Liver (tissue), 9 donors: ENCODE measurements around the gene TTC28. TPM values are rescaled to one million over a fixed set of nuclear protein-coding genes. Genes with fewer than 3 reads are reported as not detected.

ENCODE experiments used
- DNase-seq: peaks from one replicate; pipeline ENCODE4 v3.0.0-alpha.2; 2017; ENCODE audit warnings: low spot score
- H3K27ac ChIP-seq, 2 donors: one replicate each; pipeline ENCODE4 v1.7.0; 2013; ENCODE audit warnings: inconsistent platforms in 2 of 2, low read length in 2 of 2, control low read depth in 1 of 2, low read depth in 1 of 2, mild to moderate bottlenecking in 1 of 2
- H3K27me3 ChIP-seq, 4 donors: one replicate each; pipeline versions ENCODE4 v1.6.1 to v1.7.0; 2013; ENCODE audit warnings: low read length in 3 of 4, inconsistent platforms in 1 of 4, mild to moderate bottlenecking in 1 of 4, moderate library complexity in 1 of 4; ENCODE audit not compliant: control insufficient read depth in 4 of 4, insufficient read depth in 4 of 4
- H3K36me3 ChIP-seq, 4 donors: one replicate each; pipeline versions ENCODE4 v1.6.1 to v1.7.0; 2013; ENCODE audit warnings: low read length in 3 of 4, mild to moderate bottlenecking in 3 of 4, low read depth in 1 of 4, moderate library complexity in 1 of 4; ENCODE audit not compliant: control insufficient read depth in 4 of 4, insufficient read depth in 3 of 4
- H3K4me1 ChIP-seq, 4 donors: one replicate each; pipeline versions ENCODE4 v1.6.1 to v1.7.0; 2013; ENCODE audit warnings: low read length in 3 of 4, mild to moderate bottlenecking in 3 of 4, moderate library complexity in 1 of 4; ENCODE audit not compliant: control insufficient read depth in 4 of 4, insufficient read depth in 4 of 4
- H3K4me3 ChIP-seq, 3 donors: one replicate each; pipeline versions ENCODE4 v1.6.1 to v1.7.0; 2013; ENCODE audit warnings: low read length in 3 of 3, control low read depth in 1 of 3, low read depth in 1 of 3, mild to moderate bottlenecking in 1 of 3
- H3K9ac ChIP-seq, 2 donors: one replicate each; pipeline ENCODE4 v1.7.0; 2013; ENCODE audit warnings: low read length in 2 of 2, mild to moderate bottlenecking in 2 of 2, moderate library complexity in 2 of 2, control low read depth in 1 of 2, low read depth in 1 of 2
- H3K9me3 ChIP-seq, 4 donors: one replicate each; pipeline versions ENCODE4 v1.6.1 to v1.7.0; 2013; ENCODE audit warnings: low read length in 3 of 4; ENCODE audit not compliant: control insufficient read depth in 4 of 4
- ATF3 ChIP-seq: IDR thresholded peaks from 2 replicates; pipeline ENCODE4 v1.6.1; 2016; ENCODE audit warnings: antibody characterized with exemption
- CTCF ChIP-seq: fragments of 150-350 bp; IDR thresholded peaks from 2 replicates; pipeline ENCODE4 v1.5.1; 2017; ENCODE audit warnings: improper control_type of control experiment, low read depth, low read length; ENCODE audit not compliant: missing input control
- EGR1 ChIP-seq, 2 donors: IDR thresholded peaks; 2 replicates each; pipeline ENCODE4 v1.6.1; 2016 to 2018; ENCODE audit warnings: antibody characterized with exemption in 2 of 2, low read depth in 2 of 2
- FOXA1 ChIP-seq: IDR thresholded peaks from 2 replicates; pipeline ENCODE4 v1.6.1; 2016; ENCODE audit warnings: antibody characterized with exemption
- FOXA2 ChIP-seq: IDR thresholded peaks from 2 replicates; pipeline ENCODE4 v1.6.1; 2016; ENCODE audit warnings: antibody characterized with exemption
- GABPA ChIP-seq, 2 donors: IDR thresholded peaks in 1 of 2; conservative IDR thresholded peaks in 1 of 2; 2 replicates each; pipeline ENCODE4 v1.6.1; 2016; ENCODE audit warnings: antibody characterized with exemption in 2 of 2, mild to moderate bottlenecking in 1 of 2, moderate library complexity in 1 of 2
- HNF4G ChIP-seq: IDR thresholded peaks from 2 replicates; pipeline ENCODE4 v1.6.1; 2016; ENCODE audit warnings: antibody characterized with exemption
- JUND ChIP-seq, 2 donors: IDR thresholded peaks; 2 replicates each; pipeline ENCODE4 v1.6.1; 2016; ENCODE audit warnings: antibody characterized with exemption in 2 of 2
- MAX ChIP-seq: IDR thresholded peaks from 2 replicates; pipeline ENCODE4 v1.6.1; 2016; ENCODE audit warnings: antibody characterized with exemption
- NR2F2 ChIP-seq: IDR thresholded peaks from 2 replicates; pipeline ENCODE4 v1.6.1; 2016; ENCODE audit warnings: antibody characterized with exemption
- RAD21 ChIP-seq, 2 donors: IDR thresholded peaks; 2 replicates each; pipeline ENCODE4 v1.6.1; 2016; ENCODE audit warnings: antibody characterized with exemption in 2 of 2, mild to moderate bottlenecking in 2 of 2
- REST ChIP-seq: IDR thresholded peaks from 2 replicates; pipeline ENCODE4 v1.6.1; 2016; ENCODE audit warnings: antibody characterized with exemption, mild to moderate bottlenecking
- RXRA ChIP-seq, 2 donors: IDR thresholded peaks; 2 replicates each; pipeline ENCODE4 v1.6.1; 2017 to 2018; ENCODE audit warnings: antibody characterized with exemption in 2 of 2, mild to moderate bottlenecking in 1 of 2
- SP1 ChIP-seq: IDR thresholded peaks from 2 replicates; pipeline ENCODE4 v1.6.1; 2018; ENCODE audit warnings: antibody characterized with exemption, mild to moderate bottlenecking
- TAF1 ChIP-seq: conservative IDR thresholded peaks from 2 replicates; pipeline ENCODE4 v1.6.1; 2016; ENCODE audit warnings: antibody characterized with exemption, mild to moderate bottlenecking
- YY1 ChIP-seq: IDR thresholded peaks from 2 replicates; pipeline ENCODE4 v1.6.1; 2016; ENCODE audit warnings: antibody characterized with exemption, mild to moderate bottlenecking
- ZBTB33 ChIP-seq: IDR thresholded peaks from 2 replicates; pipeline ENCODE4 v1.6.1; 2016; ENCODE audit warnings: antibody characterized with exemption
- WGBS: extraction: QIAGEN DNeasy Blood & Tissue Kit; methylation state at CpG from one replicate; pipeline ENCODE4 v1.1.7; 2013; 5-methylcytosine and 5-hydroxymethylcytosine counted together
- polyA plus RNA-seq, 2 donors: library from polyadenylated mRNA; stranded (reverse) in 1 of 2; unstranded in 1 of 2; fragments of 200-250 nt in 1 of 2; fragments of >200 nt in 1 of 2; fragmentation: Nextera tagmentation in 1 of 2; extraction: Ambion mirVana in 1 of 2; gene quantifications; one replicate each; pipeline versions ENCODE4 v1.2.1 to v1.2.3, GENCODE V29; 2013 to 2015
- total RNA-seq, 2 donors: library from RNA; depleted of rRNA; stranded (reverse); fragments of >200 nt; gene quantifications; one replicate each; pipeline ENCODE4 v1.2.3, GENCODE V29; 2014
- donor health status: healthy.
- donor health status: healthy.
- donor health status: healthy.
- donor health status: healthy.
- donor health status: healthy.

The TTC28 gene
- total and polyA plus RNA-seq, 4 donors: 4.2 to 19.4 (median 5.9) TPM

- DNase-seq: no peak
- no peak for TF ChIP-seq NR2F2
- TF ChIP-seq RAD21 (IDR thresholded peaks at IDR 0.05): no peak
- no peak for TF ChIP-seq RXRA (IDR thresholded peaks at IDR 0.05)
- no peak for TF ChIP-seq ATF3
- TF ChIP-seq TAF1: no peak
- no peak for TF ChIP-seq JUND (IDR thresholded peaks at IDR 0.05)
- TF ChIP-seq HNF4G: no peak
- no peak for TF ChIP-seq ZBTB33
- TF ChIP-seq FOXA1: no peak
- TF ChIP-seq YY1: no peak
- no peak for TF ChIP-seq MAX
- TF ChIP-seq GABPA (IDR thresholded peaks at IDR 0.05 in 1 of 2, conservative IDR thresholded peaks at IDR 0.05 in 1 of 2): no peak
- TF ChIP-seq CTCF: no peak
- no peak for TF ChIP-seq FOXA2
- TF ChIP-seq REST: no peak
- TF ChIP-seq SP1: no peak
- no peak for TF ChIP-seq EGR1 (IDR thresholded peaks at IDR 0.05; ENCODE audit: low read depth in 2 of 2)
- Histone ChIP-seq H3K4me1 (no peaks in the 10 kb centered on the region), H3K36me3 (no peaks in the 10 kb centered on the region), H3K27ac (no peak overlapping the region), H3K9me3 (no peaks in the 10 kb centered on the region), H3K9ac (no peak overlapping the region), H3K27me3 (no peaks in the 10 kb centered on the region), H3K4me3 (no peak overlapping the region)
- WGBS: 96% methylated on average over 1 of the region's 1 CpG
These were observed 473.7 kb downstream of the TTC28 start for GRCh38 chr22:28205926-28206325.

GRCh38 chr22:28204382-28204781 lies 475.3 kb downstream of the TTC28 start:
- H3K27ac ChIP-seq: no peak overlapping the region
- no peaks in the 10 kb centered on the region for H3K9me3 ChIP-seq
- no peak for TF ChIP-seq REST
- TF ChIP-seq FOXA1: no peak
- no peak overlapping the region for H3K4me3 ChIP-seq
- no peaks in the 10 kb centered on the region for H3K27me3 ChIP-seq
- H3K4me1 ChIP-seq: no peaks in the 10 kb centered on the region
- 85% methylated on average over 1 of the region's 1 CpG for WGBS
- no peak overlapping the region for H3K9ac ChIP-seq
- H3K36me3 ChIP-seq: no peaks in the 10 kb centered on the region
- DNase-seq: no peak
